H1 (cell line): Measurements from ENCODE around the gene IVL. TPM values are rescaled to one million over a fixed set of nuclear protein-coding genes. Genes with fewer than 3 reads are reported as not detected.
A peak's percentile ranks its signal among the peaks of the same experiment; 100 is the strongest.

Source experiments
- CTCF ChIA-PET: fragments of 300-600 bp; sonication (Branson Sonifier 250); formaldehyde crosslinking; loops from one replicate; lab custom pipeline; 2021; ENCODE audit not compliant: partially characterized antibody; lab: Charles Lee
- POLR2A ChIA-PET: fragments of 300-600 bp; sonication (Branson Sonifier 250); formaldehyde crosslinking; loops from one replicate; lab custom pipeline; 2021; ENCODE audit warnings: inconsistent platforms; ENCODE audit not compliant: partially characterized antibody; lab: Charles Lee
- DNase-seq, 2 experiments: peaks; one replicate each; pipeline versions ENCODE4 v3.0.0 to v3.0.0-alpha.2; 2010 to 2022; ENCODE audit warnings: low spot score in 2 of 2, low read depth in 1 of 2, mixed read lengths in 1 of 2
- FAIRE-seq: peaks from 2 replicates; lab custom pipeline; 2011; peaks lifted over from hg19 to GRCh38; lab: Jason Lieb, UNC
- H2AFZ ChIP-seq: 2 replicates; pipeline ENCODE4 v1.8.1; 2012; ENCODE audit warnings: low read length, inconsistent platforms
- H2AK5ac ChIP-seq: 2 replicates; pipeline ENCODE4 v1.6.1; 2013; ENCODE audit warnings: low read depth, low read length
- H2BK120ac ChIP-seq: replicated peaks from 2 replicates; pipeline ENCODE3; 2013; ENCODE audit warnings: low read depth, low read length, inconsistent platforms
- H2BK12ac ChIP-seq: 2 replicates; pipeline ENCODE4 v1.6.1; 2013; ENCODE audit warnings: low read depth, low read length
- H2BK15ac ChIP-seq: 2 replicates; pipeline ENCODE4 v1.6.1; 2013; ENCODE audit warnings: low read length
- H2BK20ac ChIP-seq: 2 replicates; pipeline ENCODE4 v1.6.1; 2013; ENCODE audit warnings: low read length
- H2BK5ac ChIP-seq: 2 replicates; pipeline ENCODE4 v1.6.1; 2013; ENCODE audit warnings: low read depth, low read length
- H3K14ac ChIP-seq: 2 replicates; pipeline ENCODE4 v1.6.1; 2013; ENCODE audit warnings: inconsistent platforms; ENCODE audit not compliant: insufficient read length
- H3K18ac ChIP-seq: 2 replicates; pipeline ENCODE4 v1.6.1; 2013; ENCODE audit warnings: low read length; ENCODE audit errors: extremely low read depth
- H3K23ac ChIP-seq: 2 replicates; pipeline ENCODE4 v1.6.1; 2013; ENCODE audit warnings: inconsistent platforms; ENCODE audit not compliant: insufficient read length
- H3K23me2 ChIP-seq: 2 replicates; pipeline ENCODE4 v1.6.1; 2013; ENCODE audit warnings: low read depth, low read length
- H3K27ac ChIP-seq: 2 replicates; pipeline ENCODE4 v1.6.1; 2011; ENCODE audit warnings: low read depth, low read length, inconsistent platforms
- H3K27me3 ChIP-seq, 4 experiments: replicated peaks in 1 of 4; 1 replicate in 1 of 4; 2 replicates in 3 of 4; pipeline versions ENCODE4 v1.6.1 to v1.8.1; 2011 to 2013; ENCODE audit warnings: low read length in 3 of 4, mild to moderate bottlenecking in 3 of 4, inconsistent platforms in 2 of 4, mixed read lengths in 2 of 4, moderate library complexity in 1 of 4; ENCODE audit not compliant: control insufficient read depth in 3 of 4, insufficient read depth in 3 of 4; ENCODE audit errors: extremely low read depth in 1 of 4
- H3K36me3 ChIP-seq, 4 experiments: 2 replicates each; pipeline versions ENCODE4 v1.6.1 to v1.8.1; 2011 to 2013; ENCODE audit warnings: mild to moderate bottlenecking in 4 of 4, low read length in 3 of 4, moderate library complexity in 2 of 4, control low read depth in 1 of 4, inconsistent platforms in 1 of 4; ENCODE audit not compliant: insufficient read depth in 4 of 4, control insufficient read depth in 2 of 4
- H3K4ac ChIP-seq: replicated peaks from 2 replicates; pipeline ENCODE3; 2013; ENCODE audit warnings: low read length, low read depth, mixed read lengths, inconsistent platforms; ENCODE audit not compliant: insufficient read length
- H3K4me1 ChIP-seq, 4 experiments: replicated peaks in 1 of 4; 1 replicate in 1 of 4; 2 replicates in 3 of 4; pipeline versions ENCODE4 v1.6.1 to v1.8.1; 2011 to 2013; ENCODE audit warnings: low read length in 3 of 4, inconsistent platforms in 2 of 4, mixed read lengths in 1 of 4; ENCODE audit not compliant: insufficient read depth in 4 of 4, control insufficient read depth in 3 of 4
- H3K4me2 ChIP-seq, 2 experiments: 2 replicates each; pipeline versions ENCODE4 v1.6.1 to v1.8.1; 2011 to 2013; ENCODE audit warnings: low read depth in 2 of 2, low read length in 2 of 2, control low read depth in 1 of 2, inconsistent platforms in 1 of 2, mild to moderate bottlenecking in 1 of 2; ENCODE audit not compliant: insufficient read depth in 1 of 2
- H3K4me3 ChIP-seq, 4 experiments: fragments of 200-600, 300-600 bp in 1 of 4; sonication (generic), shearing (Covaris generic), sonication (Bioruptor Twin) in 1 of 4; 2 replicates each; pipeline versions ENCODE4 v1.5.1 to v1.8.1; 2011 to 2016; ENCODE audit warnings: low read length in 4 of 4, low read depth in 3 of 4, control low read depth in 2 of 4, inconsistent platforms in 2 of 4, mild to moderate bottlenecking in 2 of 4, mixed read lengths in 1 of 4, moderate library complexity in 1 of 4; ENCODE audit not compliant: insufficient read depth in 2 of 4; ENCODE audit errors: extremely low read depth in 1 of 4
- H3K56ac ChIP-seq: replicated peaks from 2 replicates; pipeline ENCODE3; 2013; ENCODE audit warnings: low read depth, mild to moderate bottlenecking, mixed read lengths, low read length, inconsistent platforms; ENCODE audit not compliant: insufficient read length
- H3K79me1 ChIP-seq: 2 replicates; pipeline ENCODE4 v1.6.1; 2013; ENCODE audit warnings: low read depth, low read length, control low read depth
- H3K79me2 ChIP-seq, 2 experiments: 2 replicates each; pipeline versions ENCODE4 v1.6.1 to v1.8.1; 2012 to 2013; ENCODE audit warnings: low read length in 2 of 2, mild to moderate bottlenecking in 2 of 2, inconsistent platforms in 1 of 2; ENCODE audit not compliant: insufficient read depth in 2 of 2, control insufficient read depth in 1 of 2
- H3K9ac ChIP-seq, 4 experiments: replicated peaks in 1 of 4; 1 replicate in 1 of 4; 2 replicates in 3 of 4; pipeline versions ENCODE4 v1.6.1 to v1.8.1; 2011 to 2013; ENCODE audit warnings: low read depth in 3 of 4, low read length in 3 of 4, control low read depth in 2 of 4, mild to moderate bottlenecking in 2 of 4, moderate library complexity in 2 of 4, inconsistent platforms in 1 of 4; ENCODE audit errors: extremely low read depth in 1 of 4
- H3K9me3 ChIP-seq, 2 experiments: 2 replicates each; pipeline versions ENCODE4 v1.6.1 to v1.8.1; 2012 to 2013; ENCODE audit warnings: mild to moderate bottlenecking in 2 of 2, moderate library complexity in 2 of 2, control low read depth in 1 of 2, inconsistent platforms in 1 of 2, low read depth in 1 of 2, low read length in 1 of 2, mixed read lengths in 1 of 2; ENCODE audit not compliant: insufficient read depth in 2 of 2
- H4K20me1 ChIP-seq, 2 experiments: replicated peaks in 1 of 2; 2 replicates each; pipeline versions ENCODE3 to v1.8.1; 2011 to 2013; ENCODE audit warnings: inconsistent platforms in 2 of 2, low read length in 2 of 2, mild to moderate bottlenecking in 1 of 2; ENCODE audit not compliant: insufficient read depth in 2 of 2, control insufficient read depth in 1 of 2
- H4K5ac ChIP-seq: 2 replicates; pipeline ENCODE4 v1.6.1; 2013; ENCODE audit warnings: low read length, low read depth, mixed read lengths, inconsistent platforms; ENCODE audit not compliant: insufficient read length
- H4K8ac ChIP-seq: 2 replicates; pipeline ENCODE4 v1.8.0; 2013; ENCODE audit warnings: mild to moderate bottlenecking, moderate library complexity, low read length, inconsistent platforms; ENCODE audit not compliant: insufficient read depth; ENCODE audit errors: extremely low read depth
- H4K91ac ChIP-seq: replicated peaks from 2 replicates; pipeline ENCODE3; 2013; ENCODE audit warnings: low read length, mixed read lengths, inconsistent platforms; ENCODE audit not compliant: insufficient read length
- CTCF ChIP-seq, 3 experiments: IDR thresholded peaks; 1 replicate in 2 of 3; 2 replicates in 1 of 3; pipeline versions ENCODE4 v1.5.1 to v1.6.1; 2011; ENCODE audit warnings: low read length in 3 of 3, mild to moderate bottlenecking in 3 of 3, inconsistent platforms in 2 of 3, low read depth in 1 of 3, moderate library complexity in 1 of 3; ENCODE audit not compliant: insufficient read depth in 1 of 3; ENCODE audit errors: control extremely low read depth in 1 of 3
- JUND ChIP-seq: IDR thresholded peaks from 2 replicates; pipeline ENCODE4 v1.6.1; 2011; ENCODE audit warnings: mild to moderate bottlenecking, improper control_type of control experiment, low read length
- RAD21 ChIP-seq, 2 experiments: IDR thresholded peaks in 1 of 2; conservative IDR thresholded peaks in 1 of 2; 2 replicates each; pipeline ENCODE4 v1.6.1; 2011; ENCODE audit warnings: low read depth in 2 of 2, low read length in 2 of 2, improper control_type of control experiment in 1 of 2, inconsistent platforms in 1 of 2, mild to moderate bottlenecking in 1 of 2, moderate library complexity in 1 of 2
- WGBS, 2 experiments: shearing (Covaris generic) in 1 of 2; methylation state at CpG; one replicate each; pipeline versions ENCODE4 v1.1.6 to v1.1.7; 2013 to 2015; ENCODE audit warnings: low lambda C conversion rate in 2 of 2, mixed read lengths in 2 of 2, inconsistent platforms in 1 of 2, low coverage in 1 of 2, missing lambda C conversion rate in 1 of 2; ENCODE audit not compliant: insufficient replicate concordance in 2 of 2, insufficient coverage in 1 of 2, insufficient read length in 1 of 2; ENCODE audit errors: extremely low coverage in 1 of 2, missing lambda C conversion rate in 1 of 2; 5-methylcytosine and 5-hydroxymethylcytosine counted together
- polyA plus RNA-seq, 7 experiments: library from polyadenylated mRNA; depleted of rRNA in 3 of 7; stranded (reverse) in 5 of 7; unstranded in 2 of 7; fragments of >200 nt in 5 of 7; fragments of 200-250 nt in 2 of 7; gene quantifications; 1 replicate in 5 of 7; 2 replicates in 1 of 7; 4 replicates in 1 of 7; pipeline versions ENCODE4 v1.2.1 to v1.2.3, GENCODE V29; 2011 to 2013; ENCODE audit warnings: missing spikeins in 2 of 7, mixed read lengths in 2 of 7
- total RNA-seq: library from RNA; stranded (reverse); fragmentation: NEBNext Ultra II Directional; extraction: Animal tissue kit (Norgen Biotek cat#: 25700); gene quantifications from 2 replicates; pipeline ENCODE4 v1.2.1, GENCODE V29; 2021

The IVL gene
- total and polyA plus RNA-seq, 2 of the 8 experiments (the other 6 are each of a cell fraction or from before 2014, with no cell fraction given) = not detected

GRCh38 chr1:152917794-152918193, 9.4 kb downstream of the IVL start:
- no peaks in the 10 kb centered on the region for H3K23me2 ChIP-seq
- H2AK5ac ChIP-seq = no peak overlapping the region
- no peak overlapping the region for H2AFZ ChIP-seq
- no peaks in the 10 kb centered on the region for H3K9me3 ChIP-seq
- TF ChIP-seq RAD21 (IDR thresholded peaks at IDR 0.05 in 1 of 2, conservative IDR thresholded peaks at IDR 0.05 in 1 of 2; ENCODE audit: low read depth in 2 of 2, low read length in 2 of 2) (peak; percentile 71 to 78), JUND (no peak), CTCF (IDR thresholded peaks at IDR 0.05; ENCODE audit: control extremely low read depth in 1 of 3, insufficient read depth in 1 of 3, low read depth in 1 of 3, low read length in 3 of 3) (peak in 2 of 3 experiments; percentile 49 to 62; a peak in 3 of 4 replicates)
- H2BK12ac ChIP-seq = no peak overlapping the region
- H3K23ac ChIP-seq = no peak overlapping the region
- H3K18ac ChIP-seq = no peak overlapping the region
- H3K79me2 ChIP-seq = no peaks in the 10 kb centered on the region
- no peak overlapping the region for H4K5ac ChIP-seq
- no peak overlapping the region for H4K8ac ChIP-seq
- no peak overlapping the region for H3K27ac ChIP-seq
- no peaks in the 10 kb centered on the region for H3K79me1 ChIP-seq
- H2BK5ac ChIP-seq = no peak overlapping the region
- H3K14ac ChIP-seq = no peak overlapping the region
- no peaks in the 10 kb centered on the region for H4K20me1 ChIP-seq
- H3K4me1 ChIP-seq = no peaks in the 10 kb centered on the region
- WGBS, 2 experiments = 55% methylated on average over 3 of the region's 3 CpGs; no CpG with 5 or more reads in 1 of the 2 experiments
- ChIA-PET POLR2A (no interaction called here), CTCF (no interaction called here)
- DNase-seq (no peak), FAIRE-seq (peak; percentile 13)
- no peak overlapping the region for H2BK120ac ChIP-seq
- no peaks in the 10 kb centered on the region for H3K27me3 ChIP-seq
- H4K91ac ChIP-seq = no peak overlapping the region
- no peak overlapping the region for H3K4me3 ChIP-seq
- no peak overlapping the region for H3K9ac ChIP-seq
- H3K4me2 ChIP-seq = no peak overlapping the region
- no peak overlapping the region for H3K4ac ChIP-seq
- H3K56ac ChIP-seq = no peak overlapping the region
- H3K36me3 ChIP-seq = no peaks in the 10 kb centered on the region
- H2BK15ac ChIP-seq = no peak overlapping the region
- no peak overlapping the region for H2BK20ac ChIP-seq
